Loucy (cell line): ENCODE measurements around the gene CDPF1.

Source experiments
- H2AFZ ChIP-seq: fragments of 200-600 bp; sonication (generic); 2 replicates; pipeline ENCODE4 v1.6.0; 2016; ENCODE audit warnings: antibody characterized with exemption, mild to moderate bottlenecking, low read length, moderate library complexity
- H3F3A ChIP-seq: fragments of 200-600 bp; 2 replicates; pipeline ENCODE4 v1.6.0; 2016; ENCODE audit warnings: antibody characterized with exemption, low read depth, mild to moderate bottlenecking
- H3K27me3 ChIP-seq: fragments of 200-600 bp; sonication (generic); 2 replicates; pipeline ENCODE4 v1.6.1; 2014; ENCODE audit warnings: low read length, mild to moderate bottlenecking; ENCODE audit not compliant: insufficient read depth, poor library complexity, severe bottlenecking
- H3K36me3 ChIP-seq: fragments of 200-600 bp; sonication (generic); 2 replicates; pipeline ENCODE4 v1.6.1; 2016; ENCODE audit warnings: low read length; ENCODE audit not compliant: insufficient read depth
- H3K4me1 ChIP-seq: fragments of 200-600 bp; sonication (generic); 2 replicates; pipeline ENCODE4 v1.5.1; 2014; ENCODE audit warnings: low read length, mild to moderate bottlenecking; ENCODE audit not compliant: insufficient read depth, poor library complexity, severe bottlenecking
- H3K4me2 ChIP-seq: fragments of 200-600 bp; sonication (generic); 2 replicates; pipeline ENCODE4 v1.6.0; 2014; ENCODE audit warnings: antibody characterized with exemption, low read length, low read depth, mild to moderate bottlenecking; ENCODE audit not compliant: poor library complexity, severe bottlenecking
- H3K4me3 ChIP-seq: fragments of 200-600 bp; sonication (generic); 2 replicates; pipeline ENCODE4 v1.5.1; 2014; ENCODE audit warnings: low read length, mild to moderate bottlenecking, mixed read lengths; ENCODE audit not compliant: poor library complexity, severe bottlenecking
- H3K79me2 ChIP-seq: fragments of 200-600 bp; sonication (generic); 2 replicates; pipeline ENCODE4 v1.6.1; 2014; ENCODE audit warnings: low read length; ENCODE audit not compliant: insufficient read depth
- H3K9ac ChIP-seq: fragments of 200-600 bp; sonication (generic); 2 replicates; pipeline ENCODE4 v1.6.0; 2014; ENCODE audit warnings: mild to moderate bottlenecking, low read depth, low read length, moderate library complexity; ENCODE audit not compliant: poor library complexity, severe bottlenecking
- H3K9me2 ChIP-seq: fragments of 200-600 bp; sonication (generic); replicated peaks from 2 replicates; pipeline ENCODE4 v1.6.1; 2016; ENCODE audit warnings: low read depth, low read length, mixed read lengths
- H3K9me3 ChIP-seq: fragments of 200-600 bp; sonication (generic); 2 replicates; pipeline ENCODE4 v1.6.1; 2014; ENCODE audit warnings: mild to moderate bottlenecking, antibody characterized with exemption, low read length, low read depth; ENCODE audit not compliant: insufficient read depth
- H4K20me1 ChIP-seq: fragments of 200-600 bp; sonication (generic); 2 replicates; pipeline ENCODE4 v1.6.0; 2014; ENCODE audit warnings: antibody characterized with exemption, low read length, mild to moderate bottlenecking; ENCODE audit not compliant: insufficient read depth, poor library complexity, severe bottlenecking
- EZH2phosphoT487 ChIP-seq: fragments of 200-600 bp; IDR thresholded peaks from 2 replicates; pipeline ENCODE4 v1.6.1; 2018; ENCODE audit warnings: antibody characterized with exemption, mild to moderate bottlenecking, moderate library complexity, borderline replicate concordance
- TF ChIP-seq, protein P1 (sequence below): fragments of 200-600 bp; sonication (generic); conservative IDR thresholded peaks from 2 replicates; pipeline ENCODE4 v1.5.1; 2014; ENCODE audit warnings: mild to moderate bottlenecking, antibody characterized with exemption, low read length

Gene CDPF1

GRCh38 chr22:46224044-46224897 is 25.8 kb downstream of the CDPF1 start:
- H3K9me3 ChIP-seq, result no peaks in the 10 kb centered on the region
- H3K79me2 ChIP-seq, result no peaks in the 10 kb centered on the region
- no peak overlapping the region for H3K4me2 ChIP-seq
- TF ChIP-seq, protein P1, sequence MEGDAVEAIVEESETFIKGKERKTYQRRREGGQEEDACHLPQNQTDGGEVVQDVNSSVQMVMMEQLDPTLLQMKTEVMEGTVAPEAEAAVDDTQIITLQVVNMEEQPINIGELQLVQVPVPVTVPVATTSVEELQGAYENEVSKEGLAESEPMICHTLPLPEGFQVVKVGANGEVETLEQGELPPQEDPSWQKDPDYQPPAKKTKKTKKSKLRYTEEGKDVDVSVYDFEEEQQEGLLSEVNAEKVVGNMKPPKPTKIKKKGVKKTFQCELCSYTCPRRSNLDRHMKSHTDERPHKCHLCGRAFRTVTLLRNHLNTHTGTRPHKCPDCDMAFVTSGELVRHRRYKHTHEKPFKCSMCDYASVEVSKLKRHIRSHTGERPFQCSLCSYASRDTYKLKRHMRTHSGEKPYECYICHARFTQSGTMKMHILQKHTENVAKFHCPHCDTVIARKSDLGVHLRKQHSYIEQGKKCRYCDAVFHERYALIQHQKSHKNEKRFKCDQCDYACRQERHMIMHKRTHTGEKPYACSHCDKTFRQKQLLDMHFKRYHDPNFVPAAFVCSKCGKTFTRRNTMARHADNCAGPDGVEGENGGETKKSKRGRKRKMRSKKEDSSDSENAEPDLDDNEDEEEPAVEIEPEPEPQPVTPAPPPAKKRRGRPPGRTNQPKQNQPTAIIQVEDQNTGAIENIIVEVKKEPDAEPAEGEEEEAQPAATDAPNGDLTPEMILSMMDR, result no peak
- TF ChIP-seq EZH2phosphoT487, result no peak
- H3F3A ChIP-seq, result no peaks in the 10 kb centered on the region; the same call in 1 of the 2 replicates
- H4K20me1 ChIP-seq, result no peaks in the 10 kb centered on the region
- H3K36me3 ChIP-seq, result peaks cover 43% of the 10 kb centered on the region; the same call in 1 of the 2 replicates
- H3K27me3 ChIP-seq, result no peaks in the 10 kb centered on the region
- no peaks in the 10 kb centered on the region for H3K4me1 ChIP-seq
- no peak overlapping the region for H3K9ac ChIP-seq
- H3K4me3 ChIP-seq, result no peak overlapping the region
- no peak overlapping the region for H2AFZ ChIP-seq
- H3K9me2 ChIP-seq, result no peaks in the 10 kb centered on the region

GRCh38 chr22:46220921-46221320 is 29.2 kb downstream of the CDPF1 start:
- no peak overlapping the region for H3K9ac ChIP-seq
- no peaks in the 10 kb centered on the region for H3K9me3 ChIP-seq

DNA sequence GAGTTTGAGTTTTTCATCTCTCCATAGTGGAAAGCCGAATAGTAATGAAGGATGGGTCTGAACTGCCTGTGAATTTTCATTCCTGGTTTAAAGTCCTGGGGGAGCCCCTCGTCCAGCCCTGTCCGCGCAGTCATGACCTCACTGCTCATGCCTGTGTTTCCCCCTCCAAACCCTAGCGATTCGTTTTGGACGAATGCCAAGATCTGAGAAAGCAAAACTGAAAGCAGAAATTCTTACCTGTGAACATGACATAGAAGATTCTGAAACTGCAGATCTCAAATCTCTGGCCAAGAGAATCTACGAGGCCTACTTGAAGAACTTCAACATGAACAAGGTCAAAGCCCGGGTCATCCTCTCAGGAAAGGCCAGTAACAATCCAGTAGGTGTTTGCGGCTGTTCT is 30.5 kb downstream of the CDPF1 start:
- no peaks in the 10 kb centered on the region for H3K9me2 ChIP-seq
- H3F3A ChIP-seq, result no peaks in the 10 kb centered on the region
- no peaks in the 10 kb centered on the region for H3K27me3 ChIP-seq
- H3K4me2 ChIP-seq, result no peak overlapping the region
- no peak overlapping the region for H2AFZ ChIP-seq
- H3K4me3 ChIP-seq, result no peak overlapping the region
- H3K9me3 ChIP-seq, result no peaks in the 10 kb centered on the region
- peaks cover 72% of the 10 kb centered on the region; the same call in 1 of the 2 replicates for H3K36me3 ChIP-seq
- H4K20me1 ChIP-seq, result no peaks in the 10 kb centered on the region
- TF ChIP-seq, protein P1, result no peak
- H3K9ac ChIP-seq, result no peak overlapping the region
- no peaks in the 10 kb centered on the region for H3K4me1 ChIP-seq
- no peaks in the 10 kb centered on the region for H3K79me2 ChIP-seq

More at GRCh38 chr22:46220921-46221320, 29.2 kb downstream of the CDPF1 start:
- TF ChIP-seq, protein P1, result no peak
- no peak for TF ChIP-seq EZH2phosphoT487
- H2AFZ ChIP-seq, result no peak overlapping the region
- H4K20me1 ChIP-seq, result no peaks in the 10 kb centered on the region
- H3K9me2 ChIP-seq, result no peaks in the 10 kb centered on the region
- peaks cover 68% of the 10 kb centered on the region; the same call in 1 of the 2 replicates for H3K36me3 ChIP-seq
- H3K4me1 ChIP-seq, result no peaks in the 10 kb centered on the region
- no peaks in the 10 kb centered on the region for H3K27me3 ChIP-seq
- no peaks in the 10 kb centered on the region for H3F3A ChIP-seq
- no peak overlapping the region for H3K4me2 ChIP-seq
- no peak overlapping the region for H3K4me3 ChIP-seq
- no peaks in the 10 kb centered on the region for H3K79me2 ChIP-seq
